Mesenteric fat pad (tissue), 1 donor: ENCODE results near the gene TMPRSS11B. TPM values are rescaled to one million over a fixed set of nuclear protein-coding genes. Genes with fewer than 3 reads are reported as not detected.
"Not testable (repeated sequence)": the region's sequence is repeated elsewhere in the genome, so short reads cannot be mapped to it uniquely, and the experiment has no call there.

Source experiments
- DNase-seq: peaks from one replicate; pipeline ENCODE4 v3.0.0-alpha.2; 2020; ENCODE audit warnings: low spot score
- total RNA-seq: library from RNA; stranded (reverse); fragmentation: NEBNext Ultra II Directional; extraction: Animal tissue kit (Norgen Biotek cat#: 25700); gene quantifications from one replicate; pipeline ENCODE4 v1.2.1, GENCODE V29; 2021
- donor health status: DM: yes; HTN: yes; CAD: no.

Gene TMPRSS11B
- total RNA-seq, 1 donor from 2014 or later, result not detected

- DNase-seq, result no peak
Measured at GRCh38 chr4:68228568-68228967, 16.9 kb downstream of the TMPRSS11B start.

- DNase-seq, result no peak
Measured at GRCh38 chr4:68218044-68218443, 27.4 kb downstream of the TMPRSS11B start.

DNA sequence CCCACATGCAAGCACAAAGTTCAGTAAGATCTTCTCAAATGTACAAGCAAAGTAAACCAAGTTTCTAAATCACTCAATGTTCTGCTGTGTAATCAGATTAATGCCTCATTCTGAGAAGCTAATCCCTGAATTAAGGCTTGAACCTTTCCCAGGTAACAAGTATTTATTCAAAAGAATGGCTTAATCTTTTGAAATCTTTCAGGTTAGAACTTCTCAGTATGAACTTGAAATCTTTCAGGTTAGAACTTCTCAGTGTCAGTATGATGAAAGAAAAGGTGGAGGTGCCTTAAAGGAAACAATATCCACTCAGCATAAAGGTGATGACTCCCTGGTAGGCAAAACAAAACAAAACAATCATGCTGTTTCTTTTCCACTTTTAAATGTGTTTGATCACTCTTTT is 29.0 kb downstream of the TMPRSS11B start:
- no peak for DNase-seq

DNA sequence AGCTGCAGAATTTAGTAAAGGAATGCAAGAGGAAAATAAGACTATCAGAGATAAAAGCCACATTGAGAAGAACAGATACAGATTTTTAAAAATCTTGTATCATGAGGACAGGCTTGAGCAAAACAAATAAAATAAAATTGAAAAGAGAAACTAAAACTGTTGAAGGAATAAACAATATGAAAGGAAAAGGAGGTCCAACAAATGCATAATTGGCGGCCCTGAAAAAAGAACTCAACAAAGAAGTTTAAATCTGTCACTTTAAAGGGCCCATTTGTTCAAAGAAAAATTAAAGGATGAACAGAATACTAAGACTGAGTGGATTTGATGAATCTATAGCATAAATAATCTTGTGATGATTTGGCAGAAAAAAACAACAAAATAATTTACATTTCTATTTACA is 36.5 kb downstream of the TMPRSS11B start:
- no peak for DNase-seq

DNA sequence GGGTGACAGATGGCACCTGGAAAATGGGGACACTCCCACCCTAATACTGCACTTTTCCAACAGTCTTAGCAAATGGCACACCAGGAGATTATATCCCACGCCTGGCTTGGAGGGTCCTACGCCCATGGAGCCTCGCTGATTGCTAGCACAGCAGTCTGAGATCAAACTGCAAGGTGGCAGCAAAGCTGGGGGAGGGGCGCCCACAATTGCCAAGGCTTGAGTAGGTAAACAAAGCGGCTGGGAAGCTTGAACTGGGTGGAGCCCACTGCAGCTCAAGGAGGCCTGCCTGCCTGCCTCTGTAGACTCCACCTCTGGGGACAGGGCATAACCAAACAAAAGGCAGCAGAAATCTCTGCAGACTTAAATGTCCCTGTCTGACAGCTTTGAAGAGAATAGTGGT is 51.2 kb downstream of the TMPRSS11B start:
- DNase-seq, result not testable (repeated sequence)

DNA sequence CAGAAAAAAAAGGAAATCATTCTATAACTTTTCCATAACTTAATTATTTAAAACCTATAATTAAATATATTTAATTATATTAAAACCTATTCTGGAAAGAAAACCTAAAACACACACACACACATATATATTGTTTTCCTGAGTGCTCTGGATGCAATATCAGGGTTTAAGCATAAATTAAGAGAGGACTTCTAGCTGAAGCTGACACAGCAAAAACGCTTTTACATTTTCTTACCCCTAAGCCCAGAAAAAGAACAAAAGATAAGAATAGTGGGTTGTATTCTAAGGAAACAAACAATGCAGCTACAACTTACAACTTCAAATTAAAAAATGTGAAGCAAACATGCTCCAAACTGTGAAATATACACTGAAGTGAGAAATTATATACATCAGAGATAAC is 52.3 kb downstream of the TMPRSS11B start:
- DNase-seq, result no peak

DNA sequence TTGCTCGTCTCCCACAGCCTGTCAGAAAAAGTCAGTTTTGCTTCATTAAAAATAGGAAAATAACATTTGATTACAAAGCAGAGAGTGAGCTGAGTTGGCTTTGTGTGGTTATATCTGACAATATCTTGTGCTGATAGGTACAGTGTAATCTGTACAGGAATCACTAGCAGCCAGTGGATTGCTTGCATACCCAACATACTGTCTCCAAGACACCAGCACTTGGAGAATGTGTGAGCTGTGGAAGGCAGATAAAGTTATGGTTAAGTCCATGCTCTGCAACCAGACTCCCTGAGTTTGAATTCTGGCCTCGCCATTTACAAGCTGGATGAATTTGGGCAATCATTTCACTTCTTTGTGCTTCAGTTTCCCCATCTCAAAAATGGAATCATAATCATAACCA is 58.3 kb downstream of the TMPRSS11B start:
- DNase-seq, result no peak

DNA sequence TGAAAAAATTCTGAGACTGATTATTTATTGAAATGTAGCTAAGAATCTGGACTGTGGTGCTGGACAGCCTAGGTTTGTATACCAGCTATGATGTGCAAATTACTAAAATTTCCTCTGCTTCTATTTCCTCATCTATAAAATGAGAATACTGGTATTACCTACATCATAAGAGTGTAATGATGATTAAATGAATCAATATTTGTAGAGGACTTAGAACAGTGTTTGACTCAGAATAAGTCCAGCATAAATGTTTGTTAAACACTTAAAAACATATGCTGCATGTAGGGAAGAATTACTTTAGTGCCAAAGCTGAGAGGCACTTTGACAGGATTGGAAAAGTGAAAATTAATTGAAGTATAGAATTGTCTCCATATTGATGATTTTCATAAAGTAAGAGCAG is 60.6 kb downstream of the TMPRSS11B start:
- no peak for DNase-seq

DNA sequence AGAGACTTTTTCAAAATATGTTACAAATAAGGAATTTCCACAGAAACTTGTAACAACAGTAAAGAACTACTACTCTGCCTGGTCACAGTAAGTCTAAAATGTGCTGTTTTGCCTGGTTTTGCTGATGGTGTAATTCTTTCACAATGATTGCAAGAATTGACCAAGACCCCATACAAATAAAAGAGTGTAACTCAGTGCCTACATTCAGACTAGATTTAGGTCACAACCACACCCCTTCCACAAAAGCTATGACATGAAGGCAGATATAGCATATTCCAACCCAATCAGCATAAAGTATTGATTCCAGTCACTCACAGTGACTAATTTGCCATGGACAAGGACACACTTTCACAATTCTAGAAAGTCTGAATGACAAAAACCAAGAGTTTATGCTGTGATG is 62.1 kb downstream of the TMPRSS11B start:
- no peak for DNase-seq

DNA sequence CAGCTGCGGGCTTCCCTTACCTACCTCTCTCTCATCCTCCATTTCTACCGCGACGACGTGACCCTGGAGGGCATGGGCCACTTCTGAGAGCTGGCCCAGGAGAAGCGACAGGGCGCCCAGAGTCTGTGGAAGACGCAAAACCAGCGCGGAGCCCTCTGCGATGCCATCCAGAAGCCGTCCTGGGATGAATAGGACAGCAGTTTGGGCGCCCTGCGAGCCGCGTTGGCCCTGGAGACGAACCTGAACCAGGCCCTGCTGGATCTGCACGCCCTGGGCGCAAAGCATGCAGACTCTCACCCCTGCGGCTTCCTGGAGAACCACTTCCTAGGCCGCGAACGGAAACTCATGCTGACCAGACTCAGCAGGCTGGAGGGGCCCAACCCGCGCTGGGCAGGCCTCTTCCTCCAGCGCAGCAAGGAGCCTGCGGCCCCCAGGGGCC is 63.1 kb downstream of the TMPRSS11B start:
- no peak for DNase-seq

DNA sequence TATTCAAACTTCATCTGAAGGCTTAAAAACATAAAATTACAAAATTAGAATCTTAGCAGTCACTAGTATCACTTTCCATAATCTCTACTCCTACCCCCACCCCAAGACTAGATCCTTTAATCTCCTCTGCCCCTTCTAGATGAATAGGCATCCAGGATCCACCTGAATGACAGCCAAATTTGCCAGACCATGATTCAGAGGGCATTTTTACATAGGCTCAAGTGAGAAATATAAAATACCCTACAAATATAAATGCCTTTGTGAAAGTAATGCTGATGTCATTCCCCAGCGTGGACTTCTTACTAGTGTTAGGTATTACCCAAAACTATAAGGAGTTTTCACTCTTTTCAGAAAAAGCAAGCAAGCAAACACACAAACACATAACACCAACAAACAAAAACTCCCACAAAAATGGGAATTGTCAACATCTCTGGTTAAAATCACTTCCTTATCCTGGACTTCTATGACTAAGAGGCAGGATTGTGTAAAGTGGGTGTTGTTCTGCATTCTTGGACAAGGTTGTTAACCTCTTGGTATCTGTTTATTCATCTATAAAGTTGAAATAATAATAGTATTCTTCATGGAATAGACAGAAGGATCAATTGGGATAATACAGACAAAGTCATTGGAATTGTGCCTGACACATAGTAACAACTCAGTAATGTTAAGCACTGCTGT is 64.5 kb downstream of the TMPRSS11B start:
- no peak for DNase-seq

DNA sequence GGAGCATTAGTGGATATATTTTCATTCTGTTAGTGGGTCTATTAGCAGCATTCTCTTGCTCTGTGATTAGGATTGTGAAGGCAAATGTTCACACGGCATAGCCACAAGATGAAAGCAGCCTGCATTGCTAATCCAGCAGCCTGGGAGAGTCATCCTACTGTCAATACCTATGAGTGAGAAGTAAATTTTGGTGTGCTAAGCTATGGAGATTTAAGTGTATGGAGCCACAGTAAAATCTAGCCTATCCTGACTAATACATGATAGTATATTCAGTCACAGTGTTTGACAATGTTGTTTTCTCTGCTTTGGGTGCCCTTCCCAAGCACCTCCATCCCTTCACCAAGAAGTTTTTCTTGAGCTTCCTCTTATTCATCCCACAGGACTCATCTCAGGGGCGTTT is 68.6 kb downstream of the TMPRSS11B start:
- no peak for DNase-seq

Other genes starting within 250 kb of the TMPRSS11B start
- not detected for gene TMPRSS11F, start 115.8 kb downstream of the TMPRSS11B start, total RNA-seq
- gene YTHDC1, start 104.4 kb upstream of the TMPRSS11B start, total RNA-seq, result 61.7 TPM
- gene TMPRSS11E, start 201.8 kb upstream of the TMPRSS11B start, total RNA-seq, result not detected